IPS-18a (cell line): ENCODE measurements around the gene FRMD4A.
"Not testable (repeated sequence)": the region's sequence is repeated elsewhere in the genome, so short reads cannot be mapped to it uniquely, and the experiment has no call there.

Experiments used
- H3K27ac ChIP-seq: one replicate; pipeline ENCODE4 v1.5.1; 2013; ENCODE audit warnings: low read length
- H3K27me3 ChIP-seq: one replicate; pipeline ENCODE4 v1.6.1; 2013; ENCODE audit warnings: mild to moderate bottlenecking, low read length; ENCODE audit not compliant: control insufficient read depth, insufficient read depth
- H3K36me3 ChIP-seq: one replicate; pipeline ENCODE4 v1.6.1; 2013; ENCODE audit warnings: low read depth, low read length; ENCODE audit not compliant: control insufficient read depth
- H3K4me1 ChIP-seq: one replicate; pipeline ENCODE4 v1.6.1; 2013; ENCODE audit warnings: low read depth, low read length; ENCODE audit not compliant: control insufficient read depth
- H3K4me3 ChIP-seq: one replicate; pipeline ENCODE4 v1.5.1; 2013; ENCODE audit warnings: low read length
- H3K9ac ChIP-seq: one replicate; pipeline ENCODE4 v1.6.1; 2013; ENCODE audit warnings: mild to moderate bottlenecking, low read length, moderate library complexity
- H3K9me3 ChIP-seq: one replicate; pipeline ENCODE4 v1.6.1; 2013; ENCODE audit warnings: low read depth, low read length; ENCODE audit not compliant: control insufficient read depth

Gene FRMD4A

DNA sequence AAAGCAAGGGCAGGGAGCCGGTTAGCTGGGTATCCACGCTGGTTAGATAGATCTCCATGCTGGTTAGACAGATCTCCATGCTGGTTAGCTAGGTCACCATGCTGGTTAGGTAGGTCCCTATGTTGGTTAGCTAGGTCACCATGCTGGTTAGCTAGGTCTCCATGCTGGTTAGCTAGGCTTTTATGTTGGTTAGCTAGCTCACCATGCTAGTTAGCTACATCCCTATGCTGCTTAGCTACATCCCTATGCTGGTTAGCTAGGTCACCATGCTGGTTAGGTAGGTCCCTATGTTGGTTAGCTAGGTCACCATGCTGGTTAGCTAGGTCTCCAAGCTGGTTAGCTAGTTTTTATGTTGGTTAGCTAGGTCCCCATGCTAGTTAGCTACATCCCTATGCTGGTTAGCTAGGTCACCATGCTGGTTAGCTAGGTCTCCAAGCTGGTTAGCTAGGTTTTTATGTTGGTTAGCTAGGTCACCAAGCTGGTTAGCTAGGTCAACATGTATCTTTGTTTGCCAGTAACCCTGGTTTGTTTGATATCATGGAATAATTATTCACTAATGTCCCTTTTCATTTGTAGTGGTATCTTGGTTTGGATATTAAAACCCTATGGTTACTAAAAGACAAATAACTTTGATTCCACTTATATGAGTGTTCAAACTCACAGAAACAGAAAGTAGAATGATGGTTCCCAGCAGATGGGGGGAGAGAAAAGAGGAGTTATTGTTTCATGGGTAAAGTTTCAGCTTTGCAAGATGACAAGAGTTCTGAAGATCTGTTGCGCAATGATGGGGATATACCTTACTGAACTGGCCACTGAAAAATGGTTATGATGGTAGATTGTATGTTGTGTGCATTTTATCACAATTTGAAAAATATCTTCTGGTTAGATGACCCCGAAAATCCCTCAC lies 607.7 kb downstream of the FRMD4A start:
- H3K36me3 ChIP-seq, result no peaks in the 10 kb centered on the region
- H3K27ac ChIP-seq, result no peak overlapping the region
- H3K9me3 ChIP-seq, result no peaks in the 10 kb centered on the region
- H3K4me3 ChIP-seq, result no peak overlapping the region
- no peak overlapping the region for H3K9ac ChIP-seq
- H3K4me1 ChIP-seq, result no peaks in the 10 kb centered on the region
- H3K27me3 ChIP-seq, result no peaks in the 10 kb centered on the region

DNA sequence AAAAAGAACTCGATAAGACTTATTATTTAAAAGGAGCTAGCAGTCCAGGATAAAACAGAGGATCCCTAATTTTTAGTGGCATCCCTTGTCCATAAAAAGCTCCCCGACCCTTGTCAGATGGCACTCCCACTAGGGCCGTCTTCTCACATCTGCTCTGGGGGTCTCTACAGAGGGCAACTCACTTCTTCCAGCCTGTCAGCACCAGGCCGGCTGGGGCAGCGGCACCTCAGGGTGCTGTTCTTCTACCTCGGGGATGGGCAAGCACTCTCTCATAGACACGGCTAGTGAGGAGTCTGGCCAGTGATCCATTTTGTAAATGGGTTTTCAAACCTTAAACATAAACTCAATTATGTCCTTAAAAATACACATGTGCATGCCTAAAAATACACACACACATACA lies 609.2 kb downstream of the FRMD4A start:
- Histone ChIP-seq H3K4me3 (no peak overlapping the region), H3K27me3 (no peaks in the 10 kb centered on the region), H3K36me3 (no peaks in the 10 kb centered on the region), H3K27ac (no peak overlapping the region), H3K4me1 (no peaks in the 10 kb centered on the region), H3K9me3 (no peaks in the 10 kb centered on the region), H3K9ac (no peak overlapping the region)

DNA sequence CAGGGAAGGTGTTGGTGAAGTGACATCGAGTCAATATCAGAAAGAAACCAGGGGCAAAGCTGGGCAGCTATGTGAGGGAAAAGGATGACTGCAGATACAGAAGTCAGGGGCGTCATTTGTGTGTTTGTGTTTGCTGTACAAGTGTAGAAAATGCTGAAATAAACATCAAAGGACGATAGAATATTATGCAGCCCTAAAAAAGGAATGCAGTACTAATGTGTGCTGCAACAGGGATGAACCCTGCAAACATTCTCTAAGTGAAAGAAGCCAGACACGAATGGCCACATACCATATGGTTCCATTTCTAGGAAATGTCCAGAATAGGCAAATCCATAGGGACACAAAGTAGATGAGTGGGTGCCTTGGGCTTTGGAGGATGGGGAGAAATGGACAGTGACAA lies 610.0 kb downstream of the FRMD4A start:
- Histone ChIP-seq H3K27ac (no peak overlapping the region), H3K4me1 (no peaks in the 10 kb centered on the region), H3K4me3 (no peak overlapping the region)

DNA sequence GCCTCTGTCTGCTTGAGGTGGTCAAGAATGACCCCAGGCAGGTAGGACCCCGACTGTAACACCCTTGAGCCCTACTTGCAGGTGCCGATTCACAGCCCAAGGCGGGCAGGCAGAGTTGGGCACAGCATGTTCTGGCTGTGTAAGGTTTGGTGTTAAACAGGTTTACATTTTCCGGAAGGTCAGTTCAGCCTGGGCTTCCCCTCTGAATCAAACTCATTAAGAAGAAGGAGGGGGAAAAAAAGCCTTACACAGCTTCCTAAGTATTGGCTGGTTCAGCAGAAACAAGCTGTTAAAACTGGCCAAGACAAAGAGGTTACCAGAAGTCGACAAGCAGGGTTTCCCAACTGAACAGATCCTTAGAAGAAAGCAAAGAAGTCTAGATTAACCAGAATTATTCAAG lies 611.3 kb downstream of the FRMD4A start:
- Histone ChIP-seq H3K4me3 (no peak overlapping the region), H3K27me3 (no peaks in the 10 kb centered on the region), H3K27ac (no peak overlapping the region), H3K4me1 (no peaks in the 10 kb centered on the region), H3K36me3 (no peaks in the 10 kb centered on the region), H3K9ac (no peak overlapping the region), H3K9me3 (no peaks in the 10 kb centered on the region)

More for the DNA sequence above, 610.0 kb downstream of the FRMD4A start:
- Histone ChIP-seq H3K9me3 (no peaks in the 10 kb centered on the region), H3K36me3 (no peaks in the 10 kb centered on the region), H3K27me3 (no peaks in the 10 kb centered on the region), H3K9ac (no peak overlapping the region)

DNA sequence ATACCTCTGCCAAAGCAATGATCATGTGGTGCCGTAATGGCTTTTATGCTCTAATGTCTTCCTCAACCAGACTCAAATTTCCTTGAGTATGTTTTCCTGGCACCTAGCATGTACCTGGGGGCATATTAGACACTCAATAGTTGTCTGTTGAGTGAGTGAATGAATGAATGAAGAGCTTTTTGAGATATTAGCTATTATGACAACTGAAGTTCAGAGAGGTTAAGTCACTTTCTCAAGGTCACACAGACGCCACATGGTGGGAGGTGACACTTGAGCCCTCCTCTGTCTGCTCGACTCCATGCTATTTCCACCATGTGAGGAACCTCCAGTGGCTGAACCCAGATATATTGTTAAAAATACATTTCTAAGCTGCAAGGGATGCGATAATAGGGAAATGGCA lies 611.9 kb downstream of the FRMD4A start:
- H3K27ac ChIP-seq, result no peak overlapping the region
- no peak overlapping the region for H3K4me3 ChIP-seq
- no peaks in the 10 kb centered on the region for H3K9me3 ChIP-seq
- no peak overlapping the region for H3K9ac ChIP-seq
- H3K36me3 ChIP-seq, result no peaks in the 10 kb centered on the region
- H3K27me3 ChIP-seq, result no peaks in the 10 kb centered on the region
- no peaks in the 10 kb centered on the region for H3K4me1 ChIP-seq

DNA sequence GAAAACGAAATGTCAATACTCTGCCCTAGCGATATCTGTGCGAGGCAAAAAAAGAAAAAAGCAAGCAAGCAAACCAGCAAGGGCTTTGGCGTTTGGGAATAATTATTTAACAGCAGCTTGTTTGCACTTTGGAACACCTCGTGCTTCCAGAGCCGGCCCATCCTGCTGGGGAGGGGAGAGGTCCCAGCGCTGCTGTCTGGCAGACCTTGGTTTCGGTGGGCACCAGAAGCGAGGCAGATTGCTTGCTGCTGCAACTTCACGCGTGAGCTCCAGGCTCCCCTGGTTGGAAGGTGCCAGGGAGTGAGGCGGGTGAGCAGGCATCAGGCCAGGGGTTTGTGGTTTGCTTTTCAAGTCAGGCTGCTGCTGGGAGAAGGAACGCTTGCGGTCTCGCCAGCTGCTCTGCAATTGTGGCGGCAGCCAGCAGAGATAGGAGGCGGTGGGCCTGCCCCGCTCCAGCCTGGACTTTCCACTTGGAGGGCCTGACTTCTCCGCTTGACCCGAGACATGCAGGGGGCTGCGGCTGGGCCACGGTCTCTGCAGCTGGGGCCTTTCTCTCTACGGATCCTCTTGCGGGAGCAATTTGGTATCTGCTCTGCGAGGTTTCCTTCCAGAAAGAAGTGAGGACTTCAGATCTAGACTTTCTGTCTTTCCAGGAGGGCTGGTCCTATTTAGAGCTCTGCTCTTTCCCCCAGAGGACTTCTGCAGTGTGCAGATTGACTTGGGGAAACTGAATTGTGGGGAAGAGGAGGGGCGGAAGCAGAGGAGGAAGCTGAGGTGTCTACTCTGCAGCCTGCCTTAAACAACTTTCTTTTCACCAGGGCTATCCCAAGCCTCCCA lies 612.6 kb downstream of the FRMD4A start:
- no peak overlapping the region for H3K9ac ChIP-seq

DNA sequence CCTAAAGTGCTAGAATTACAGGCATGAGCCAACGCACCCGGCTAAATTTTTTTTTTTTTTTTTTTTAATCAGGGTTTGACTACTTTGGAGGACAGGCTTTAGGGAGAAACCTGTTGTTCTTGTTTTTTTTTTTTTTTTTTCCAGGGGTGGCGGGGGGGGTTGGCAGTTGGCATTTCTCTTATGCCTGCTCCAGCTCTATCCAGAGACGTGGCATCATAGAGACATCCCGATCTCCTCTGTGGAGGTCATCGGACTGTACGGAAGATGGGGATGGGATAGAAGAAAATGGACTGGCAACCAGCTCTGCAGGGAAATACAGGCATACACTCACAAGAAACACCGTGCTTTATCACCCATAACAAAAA lies 613.2 kb downstream of the FRMD4A start:
- H3K27ac ChIP-seq, result no peak overlapping the region
- H3K4me1 ChIP-seq, result peaks cover 8% of the 10 kb centered on the region
- H3K4me3 ChIP-seq, result no peak overlapping the region
- H3K9me3 ChIP-seq, result no peaks in the 10 kb centered on the region
- H3K9ac ChIP-seq, result no peak overlapping the region
- no peaks in the 10 kb centered on the region for H3K27me3 ChIP-seq
- no peaks in the 10 kb centered on the region for H3K36me3 ChIP-seq

More for the DNA sequence above, 612.6 kb downstream of the FRMD4A start:
- Histone ChIP-seq H3K27ac (no peak overlapping the region), H3K27me3 (no peaks in the 10 kb centered on the region), H3K4me1 (peaks cover 2% of the 10 kb centered on the region), H3K9me3 (no peaks in the 10 kb centered on the region), H3K36me3 (no peaks in the 10 kb centered on the region), H3K4me3 (no peak overlapping the region)

DNA sequence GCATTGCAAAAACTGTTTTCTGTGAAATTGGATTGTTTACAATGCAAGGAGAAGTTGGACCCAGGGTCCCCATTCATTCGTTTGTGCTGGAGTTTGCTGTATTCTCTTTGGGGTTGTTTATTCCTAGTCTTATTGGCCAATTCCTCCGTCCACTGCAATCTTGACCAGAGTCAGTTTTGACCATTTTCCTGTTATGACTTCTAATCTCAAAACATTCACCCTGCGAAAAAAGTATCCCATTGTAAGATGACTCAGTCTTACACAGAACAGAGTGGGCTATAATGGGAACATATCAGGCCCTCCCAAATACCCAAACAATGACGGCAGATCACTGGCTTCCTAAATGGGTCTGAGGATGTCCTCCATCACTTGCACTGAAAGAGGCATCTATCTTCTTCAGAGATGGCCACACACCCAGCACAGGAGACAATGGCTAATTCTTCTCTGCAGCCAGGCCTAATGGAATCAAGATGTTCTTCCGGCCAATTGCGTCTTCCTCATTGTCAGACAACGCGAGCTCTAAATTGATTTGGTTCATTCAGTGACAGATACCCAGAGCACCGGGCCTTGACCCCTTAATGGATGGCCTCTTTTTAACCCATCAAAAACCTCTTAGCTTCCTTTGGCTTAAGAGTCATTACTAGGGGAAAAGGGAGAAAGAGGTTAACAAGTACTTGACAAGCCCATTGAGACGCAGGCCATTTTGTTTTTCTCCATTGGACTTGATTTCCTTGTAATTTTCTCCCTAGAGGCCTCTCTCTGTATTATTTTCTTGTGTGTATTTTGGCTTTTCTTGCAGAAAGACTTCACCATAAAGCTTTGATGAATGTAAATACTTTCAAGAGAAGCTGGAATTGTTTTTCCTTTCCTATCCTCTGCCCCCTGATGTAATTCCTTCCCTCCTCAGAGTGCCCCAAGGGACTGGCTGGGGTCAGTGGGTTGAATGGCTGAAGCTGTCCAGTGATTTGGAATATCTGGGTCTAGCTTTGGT lies 614.3 kb downstream of the FRMD4A start:
- H3K4me1 ChIP-seq, result peaks cover 14% of the 10 kb centered on the region
- no peak overlapping the region for H3K27ac ChIP-seq
- no peaks in the 10 kb centered on the region for H3K9me3 ChIP-seq
- H3K9ac ChIP-seq, result no peak overlapping the region
- H3K27me3 ChIP-seq, result no peaks in the 10 kb centered on the region
- H3K4me3 ChIP-seq, result no peak overlapping the region
- no peaks in the 10 kb centered on the region for H3K36me3 ChIP-seq

DNA sequence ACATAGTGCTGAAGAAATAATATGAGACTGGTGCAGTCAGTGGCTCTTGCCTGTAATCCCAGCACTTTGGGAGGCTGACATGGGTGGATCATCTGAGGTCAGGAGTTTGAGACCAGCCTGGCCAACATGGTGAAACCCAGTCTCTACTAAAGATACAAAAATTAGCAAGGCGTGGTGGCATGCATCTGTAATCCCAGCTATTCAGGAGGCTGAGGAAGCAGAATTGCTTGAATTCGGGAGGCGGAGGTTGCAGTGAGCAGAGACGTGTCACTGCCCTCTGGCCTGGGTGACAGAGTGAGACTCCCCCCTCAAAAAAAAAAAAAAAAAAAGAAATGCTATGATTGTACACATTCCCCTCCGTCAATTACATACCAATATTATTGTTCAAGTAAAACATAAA lies 615.1 kb downstream of the FRMD4A start:
- H3K4me1 ChIP-seq, result peaks cover 20% of the 10 kb centered on the region
- H3K27ac ChIP-seq, H3K9ac ChIP-seq, H3K36me3 ChIP-seq, H3K4me3 ChIP-seq, H3K9me3 ChIP-seq, H3K27me3 ChIP-seq: not testable (repeated sequence)

DNA sequence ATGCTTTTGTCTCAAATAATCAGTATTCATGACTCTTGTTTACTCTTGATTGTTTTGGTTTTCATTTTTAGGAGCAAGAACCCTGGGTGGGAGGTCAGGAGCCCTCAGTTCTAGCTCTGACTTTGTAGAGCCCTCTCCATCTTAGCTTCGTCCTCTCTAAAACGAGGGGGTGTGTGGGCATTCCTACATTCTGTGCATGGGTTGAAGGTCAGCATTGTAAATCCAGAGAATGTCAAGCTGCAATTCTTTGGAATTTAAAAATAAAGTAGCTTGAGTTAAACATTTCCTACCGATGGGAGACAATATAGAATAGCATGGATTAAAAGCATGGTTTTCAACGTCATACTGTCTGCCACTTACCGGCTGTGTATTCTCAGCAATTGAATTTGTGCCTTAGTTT lies 615.6 kb downstream of the FRMD4A start:
- Histone ChIP-seq H3K36me3 (no peaks in the 10 kb centered on the region), H3K27ac (no peak overlapping the region), H3K9ac (no peak overlapping the region), H3K27me3 (no peaks in the 10 kb centered on the region), H3K4me1 (peaks cover 23% of the 10 kb centered on the region), H3K9me3 (no peaks in the 10 kb centered on the region), H3K4me3 (no peak overlapping the region)
